22Rv1 (cell line): ENCODE results near the gene COL12A1.

ENCODE experiments used
- CTCF ChIP-seq: fragments of 450-650 bp; IDR thresholded peaks from 2 replicates; pipeline ENCODE4 v1.5.1; 2017; ENCODE audit warnings: mild to moderate bottlenecking
- ZFX ChIP-seq: fragments of 450-650 bp; IDR thresholded peaks from 2 replicates; pipeline ENCODE4 v1.6.1; 2017; ENCODE audit warnings: antibody characterized with exemption, borderline replicate concordance

DNA sequence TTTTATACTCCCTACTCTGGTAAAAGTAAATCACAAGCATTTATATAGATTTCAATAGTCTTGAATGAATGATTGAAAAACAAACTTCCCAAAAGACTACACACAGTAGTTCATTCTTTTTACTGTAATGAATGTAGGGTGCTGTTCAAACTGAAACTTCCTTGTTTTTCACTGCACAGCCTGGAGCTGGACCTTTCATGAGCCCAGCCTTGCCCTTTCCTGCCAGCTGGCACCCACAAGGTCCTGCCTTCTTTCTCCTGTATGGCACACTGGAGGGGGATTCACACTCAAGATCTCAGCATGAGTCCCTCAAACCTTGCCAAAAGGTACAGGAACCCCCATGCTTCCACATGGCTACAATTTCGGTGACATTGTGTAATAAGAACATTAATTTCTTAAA, 50.9 kb downstream of the COL12A1 start:
- TF ChIP-seq CTCF, result no peak
- TF ChIP-seq ZFX, result no peak
